DOHH2 (cell line): ENCODE data around the gene GRB2.
"Not testable (repeated sequence)": the region's sequence is repeated elsewhere in the genome, so short reads cannot be mapped to it uniquely, and the experiment has no call there.

Experiments used
- H3F3A ChIP-seq: fragments of 200-600 bp; sonication (generic), shearing (Covaris generic); 2 replicates; pipeline ENCODE4 v1.6.0; 2016; ENCODE audit warnings: antibody characterized with exemption, mild to moderate bottlenecking; ENCODE audit not compliant: control insufficient read depth, insufficient read depth
- H3K27ac ChIP-seq: fragments of 200-600 bp; sonication (generic); 2 replicates; pipeline ENCODE4 v1.5.1; 2014; ENCODE audit warnings: low read depth, mild to moderate bottlenecking, low read length, moderate library complexity
- H3K27me3 ChIP-seq: fragments of 200-600 bp; sonication (generic); 2 replicates; pipeline ENCODE4 v1.6.1; 2014; ENCODE audit warnings: mild to moderate bottlenecking, low read length, mixed read lengths; ENCODE audit not compliant: control insufficient read depth
- H3K36me3 ChIP-seq: fragments of 200-600 bp; sonication (generic); 2 replicates; pipeline ENCODE4 v1.6.1; 2014; ENCODE audit warnings: mild to moderate bottlenecking, low read length, moderate library complexity, mixed read lengths; ENCODE audit not compliant: control insufficient read depth
- H3K4me1 ChIP-seq: fragments of 200-600 bp; sonication (generic); 2 replicates; pipeline ENCODE4 v1.6.1; 2014; ENCODE audit warnings: mild to moderate bottlenecking, low read length, mixed read lengths; ENCODE audit not compliant: control insufficient read depth
- H3K4me2 ChIP-seq: fragments of 200-600 bp; sonication (generic); 2 replicates; pipeline ENCODE4 v1.6.0; 2014; ENCODE audit warnings: mild to moderate bottlenecking, low read length, moderate library complexity
- H3K4me3 ChIP-seq: fragments of 200-600 bp; sonication (generic); 2 replicates; pipeline ENCODE4 v1.5.1; 2014; ENCODE audit warnings: mild to moderate bottlenecking, low read length, mixed read lengths
- H3K79me2 ChIP-seq: fragments of 200-600 bp; sonication (generic); 2 replicates; pipeline ENCODE4 v1.6.1; 2014; ENCODE audit warnings: mild to moderate bottlenecking, low read length, mixed read lengths; ENCODE audit not compliant: control insufficient read depth
- H3K9me2 ChIP-seq: fragments of 200-600 bp; sonication (generic); replicated peaks from 2 replicates; pipeline ENCODE4 v1.6.1; 2014; ENCODE audit warnings: mild to moderate bottlenecking, low read length, mixed read lengths; ENCODE audit not compliant: control insufficient read depth
- H3K9me3 ChIP-seq: fragments of 200-600 bp; sonication (generic); 2 replicates; pipeline ENCODE4 v1.6.1; 2014; ENCODE audit warnings: antibody characterized with exemption, low read length, mixed read lengths; ENCODE audit not compliant: control insufficient read depth, insufficient read depth
- H4K20me1 ChIP-seq: fragments of 200-600 bp; sonication (generic); 2 replicates; pipeline ENCODE4 v1.6.0; 2014; ENCODE audit warnings: low read depth, mild to moderate bottlenecking, antibody characterized with exemption, low read length, moderate library complexity; ENCODE audit not compliant: control insufficient read depth, insufficient read depth
- CTCF ChIP-seq: fragments of 200-600 bp; sonication (generic); IDR thresholded peaks from one replicate; pipeline ENCODE4 v1.5.1; 2014; ENCODE audit warnings: antibody characterized with exemption, mild to moderate bottlenecking, low read depth, low read length; ENCODE audit not compliant: poor library complexity, severe bottlenecking
- EZH2phosphoT487 ChIP-seq: fragments of 200-600 bp; sonication (generic); IDR thresholded peaks from 2 replicates; pipeline ENCODE4 v1.6.1; 2017; ENCODE audit warnings: borderline replicate concordance, mild to moderate bottlenecking, antibody characterized with exemption, low read length, moderate library complexity, mixed read lengths

Gene GRB2

DNA sequence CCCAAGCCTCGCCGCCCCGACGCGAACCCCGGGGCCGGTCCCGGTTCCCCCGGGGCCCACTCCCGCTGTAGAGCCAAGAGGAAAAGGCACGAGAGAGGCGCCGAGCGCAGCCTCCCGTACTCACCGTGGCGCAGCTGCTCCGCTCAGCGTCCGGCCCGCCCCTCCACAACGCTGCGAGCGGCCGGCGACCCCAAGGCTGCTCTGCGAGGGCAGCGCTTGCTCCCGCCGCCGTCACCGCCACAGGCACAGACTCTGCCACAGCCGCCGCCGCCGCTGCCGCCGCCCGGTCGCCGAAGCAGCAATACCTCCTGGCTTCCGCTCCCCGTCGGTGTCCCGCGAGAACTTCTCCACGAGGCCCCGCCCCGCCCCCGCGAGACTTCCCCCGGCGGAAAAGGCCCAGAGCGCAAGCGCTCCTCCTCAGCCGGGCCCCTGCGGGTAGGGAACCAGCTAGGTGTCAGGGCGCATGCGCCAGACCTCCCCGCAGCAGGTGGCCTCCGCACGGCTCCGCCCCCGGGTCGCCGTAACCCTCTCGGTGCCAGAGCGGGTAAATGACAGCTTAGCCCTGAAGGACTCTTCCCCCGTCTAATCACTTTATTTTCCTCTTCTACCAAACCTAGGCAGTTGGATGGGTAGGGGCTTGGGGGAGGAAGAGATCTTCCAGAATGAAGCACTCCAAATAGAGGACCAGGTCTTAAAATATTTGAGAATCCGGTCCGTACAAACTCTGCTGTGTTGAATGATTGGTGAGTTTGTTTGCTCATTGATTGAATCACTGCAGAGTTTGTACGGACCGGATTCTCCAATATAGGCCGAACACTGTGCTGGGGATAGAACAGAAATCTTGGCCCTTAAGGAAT, at the start of gene GRB2:
Gene GRB2 (minus strand): TSS at position 314 of the 857 bp plus-strand sequence. CDS start 12,050 bp downstream, outside the sequence.
- peaks cover 49% of the 10 kb centered on the region for H3K79me2 ChIP-seq
- peaks cover 47% of the 10 kb centered on the region for H3K4me1 ChIP-seq
- no peaks in the 10 kb centered on the region for H3K27me3 ChIP-seq
- peak within 1 kb of the TSS; percentile 85 for H3K4me3 ChIP-seq
- H3K36me3 ChIP-seq = peaks cover 24% of the 10 kb centered on the region
- peak within 1 kb of the TSS; percentile 68 for H3K27ac ChIP-seq
- peaks cover 12% of the 10 kb centered on the region for H3F3A ChIP-seq
- TF ChIP-seq EZH2phosphoT487 (no peak), CTCF (no peak)
- no peaks in the 10 kb centered on the region for H3K9me3 ChIP-seq
- peaks cover 16% of the 10 kb centered on the region for H4K20me1 ChIP-seq
- H3K9me2 ChIP-seq = no peaks in the 10 kb centered on the region
- H3K4me2 ChIP-seq = peak within 1 kb of the TSS; percentile 93

DNA sequence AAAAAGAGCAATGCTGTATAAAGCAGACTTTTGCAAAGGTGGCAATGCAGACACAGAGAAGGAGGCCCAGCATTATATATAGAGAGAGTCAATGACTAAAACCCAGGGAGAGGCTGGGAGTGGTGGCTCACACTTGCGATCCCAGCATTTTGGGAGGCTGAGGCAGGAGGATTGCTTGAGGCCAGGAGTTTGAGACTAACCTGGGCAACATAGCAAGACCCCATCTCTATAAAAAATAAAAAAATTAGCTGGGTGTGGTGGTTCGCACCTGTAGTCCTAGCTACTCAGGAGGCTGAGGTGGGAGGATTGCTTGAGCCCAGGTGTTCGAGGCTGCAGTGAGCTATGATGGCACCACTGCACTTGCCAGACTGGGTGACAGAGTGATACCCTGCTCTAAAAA, 49.2 kb upstream of the GRB2 start:
- not testable (repeated sequence) for H3K27ac ChIP-seq

DNA sequence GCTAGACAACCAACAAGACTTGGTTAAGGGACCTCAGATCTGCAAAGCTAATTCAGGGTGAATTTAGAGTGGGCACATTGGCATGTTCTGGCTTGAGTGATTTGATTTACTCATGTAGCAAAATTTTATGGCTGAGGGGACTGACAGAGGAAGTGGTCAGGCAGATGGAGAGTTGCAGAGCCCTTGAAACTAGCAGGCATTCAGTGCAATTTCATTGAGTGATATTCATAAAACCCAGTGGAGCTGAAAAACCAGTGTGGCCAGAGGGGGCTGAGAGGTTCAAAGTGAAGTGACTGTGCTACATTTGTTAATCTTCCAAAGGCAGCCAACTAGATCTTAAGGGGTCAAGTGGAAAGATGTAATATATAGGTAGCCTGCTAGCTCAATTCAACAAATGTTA, 48.7 kb upstream of the GRB2 start:
- Histone ChIP-seq H3K27ac (no peak overlapping the region), H3K9me2 (no peaks in the 10 kb centered on the region), H3K4me1 (peaks cover 32% of the 10 kb centered on the region), H3F3A (no peaks in the 10 kb centered on the region), H4K20me1 (no peaks in the 10 kb centered on the region), H3K36me3 (peaks cover 4% of the 10 kb centered on the region; the same call in 1 of the 2 replicates), H3K79me2 (peaks cover 18% of the 10 kb centered on the region), H3K9me3 (no peaks in the 10 kb centered on the region), H3K4me3 (no peak overlapping the region), H3K4me2 (peak overlapping the region; percentile 11; the same call in 1 of the 2 replicates), H3K27me3 (no peaks in the 10 kb centered on the region)
- TF ChIP-seq CTCF = no peak
- TF ChIP-seq EZH2phosphoT487 = no peak

More for the DNA sequence above, 49.2 kb upstream of the GRB2 start:
- H4K20me1 ChIP-seq, H3K4me3 ChIP-seq, H3K4me2 ChIP-seq, H3K27me3 ChIP-seq, H3K9me3 ChIP-seq, H3F3A ChIP-seq, H3K9me2 ChIP-seq, H3K36me3 ChIP-seq: not testable (repeated sequence)
- Histone ChIP-seq H3K79me2 (peaks cover 23% of the 10 kb centered on the region), H3K4me1 (peaks cover 32% of the 10 kb centered on the region)

GRCh38 chr17:75450270-75450669, 44.8 kb upstream of the GRB2 start:
- Histone ChIP-seq H3K79me2 (no peaks in the 10 kb centered on the region), H3K4me2 (no peak overlapping the region), H3K9me3 (no peaks in the 10 kb centered on the region), H3K4me1 (peaks cover 12% of the 10 kb centered on the region), H3K27me3 (no peaks in the 10 kb centered on the region), H3K9me2 (no peaks in the 10 kb centered on the region), H3K4me3 (no peak overlapping the region), H3K36me3 (no peaks in the 10 kb centered on the region), H3K27ac (no peak overlapping the region), H4K20me1 (no peaks in the 10 kb centered on the region), H3F3A (no peaks in the 10 kb centered on the region)
- TF ChIP-seq EZH2phosphoT487 = no peak
- TF ChIP-seq CTCF = no peak
